ENCODE measurements around the gene CLCN3. TPM values are rescaled to one million over a fixed set of nuclear protein-coding genes. Genes with fewer than 3 reads are reported as not detected.

The CLCN3 gene
- total RNA-seq, 2 donors from 2014 or later, result 67.2 to 96.4 TPM

DNA sequence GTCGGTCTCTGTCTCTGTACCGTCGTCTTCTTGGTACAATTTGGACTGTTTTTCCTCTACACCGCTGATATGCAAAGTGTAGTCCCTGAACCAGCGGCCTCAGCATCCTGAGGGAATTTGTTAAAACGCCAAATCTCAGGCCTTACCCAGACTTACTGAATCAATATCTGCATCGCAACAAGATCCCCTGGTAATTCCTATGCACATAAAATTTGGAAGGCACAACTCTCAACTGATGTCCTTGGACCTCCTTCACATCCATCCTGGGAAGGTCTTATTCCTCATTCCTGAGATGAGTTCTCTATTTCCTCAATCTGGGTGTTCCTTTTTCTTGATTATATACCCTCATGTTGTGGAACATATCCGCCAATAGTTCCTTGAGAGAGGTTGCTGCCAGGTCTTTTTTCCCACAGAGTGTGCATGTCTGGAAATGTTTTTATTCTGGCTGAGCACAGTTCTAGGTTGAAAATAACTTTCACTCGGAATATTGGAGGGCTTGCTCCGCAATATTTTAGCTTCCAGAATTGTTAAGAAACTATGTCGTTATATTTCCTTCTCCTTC, 138.1 kb downstream of the CLCN3 start:
- no peak for TF ChIP-seq POLR2A (IDR thresholded peaks at IDR 0.05)
- TF ChIP-seq, protein P1, sequence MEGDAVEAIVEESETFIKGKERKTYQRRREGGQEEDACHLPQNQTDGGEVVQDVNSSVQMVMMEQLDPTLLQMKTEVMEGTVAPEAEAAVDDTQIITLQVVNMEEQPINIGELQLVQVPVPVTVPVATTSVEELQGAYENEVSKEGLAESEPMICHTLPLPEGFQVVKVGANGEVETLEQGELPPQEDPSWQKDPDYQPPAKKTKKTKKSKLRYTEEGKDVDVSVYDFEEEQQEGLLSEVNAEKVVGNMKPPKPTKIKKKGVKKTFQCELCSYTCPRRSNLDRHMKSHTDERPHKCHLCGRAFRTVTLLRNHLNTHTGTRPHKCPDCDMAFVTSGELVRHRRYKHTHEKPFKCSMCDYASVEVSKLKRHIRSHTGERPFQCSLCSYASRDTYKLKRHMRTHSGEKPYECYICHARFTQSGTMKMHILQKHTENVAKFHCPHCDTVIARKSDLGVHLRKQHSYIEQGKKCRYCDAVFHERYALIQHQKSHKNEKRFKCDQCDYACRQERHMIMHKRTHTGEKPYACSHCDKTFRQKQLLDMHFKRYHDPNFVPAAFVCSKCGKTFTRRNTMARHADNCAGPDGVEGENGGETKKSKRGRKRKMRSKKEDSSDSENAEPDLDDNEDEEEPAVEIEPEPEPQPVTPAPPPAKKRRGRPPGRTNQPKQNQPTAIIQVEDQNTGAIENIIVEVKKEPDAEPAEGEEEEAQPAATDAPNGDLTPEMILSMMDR (IDR thresholded peaks at IDR 0.05), result no peak
- TF ChIP-seq POLR2AphosphoS5 (IDR thresholded peaks at IDR 0.05), result no peak
- peak overlapping the region in 1 of 2 donors; percentile 71 for H3K27ac ChIP-seq
- no peak for DNase-seq (ENCODE audit: low spot score)
- H3K9me3 ChIP-seq, result no peaks in the 10 kb centered on the region
- intact Hi-C loops (cut with DNase I), result loop anchor here (5.0 kb wide), 1 partner anchor 96 kb away; no protein-coding TSS in a partner anchor
- H3K36me3 ChIP-seq, result no peaks in the 10 kb centered on the region
- H3K4me3 ChIP-seq, result no peak overlapping the region
- WGBS, result 62% methylated on average over 11 of the region's 11 CpGs
- no peaks in the 10 kb centered on the region for H3K27me3 ChIP-seq (replicated peaks; ENCODE audit: insufficient read depth)
- H3K4me1 ChIP-seq (replicated peaks), result peaks cover 4% of the 10 kb centered on the region

DNA sequence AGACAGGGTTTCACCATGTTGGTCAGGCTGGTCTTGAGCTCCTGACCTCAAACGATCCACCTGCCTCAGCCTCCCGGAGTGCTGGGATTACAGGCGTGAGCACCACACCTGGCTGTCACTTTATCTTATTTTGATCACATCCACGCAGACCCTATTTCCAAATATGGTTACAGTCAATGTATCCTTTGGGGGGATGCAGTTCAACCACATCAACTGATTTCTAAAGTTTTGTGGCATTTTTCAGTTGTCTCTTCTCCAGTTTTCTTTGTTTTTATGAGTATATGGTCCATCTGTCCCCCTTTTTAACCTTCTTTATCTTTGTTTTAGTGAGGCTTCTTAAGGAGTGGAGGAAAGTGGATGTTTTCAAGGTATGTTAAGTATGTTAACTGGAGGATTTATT, 141.5 kb downstream of the CLCN3 start:
- Histone ChIP-seq H3K36me3 (no peaks in the 10 kb centered on the region), H3K4me1 (replicated peaks) (peaks cover under 1% of the 10 kb centered on the region), H3K9me3 (no peaks in the 10 kb centered on the region), H3K27me3 (replicated peaks; ENCODE audit: insufficient read depth) (no peaks in the 10 kb centered on the region), H3K27ac (no peak overlapping the region), H3K4me3 (no peak overlapping the region)
- intact Hi-C loops (cut with DNase I), result no loop called here
- WGBS, result 55% methylated on average over 4 of the region's 4 CpGs
- DNase-seq (ENCODE audit: low spot score), result no peak
- TF ChIP-seq POLR2AphosphoS5 (IDR thresholded peaks at IDR 0.05) (no peak), POLR2A (IDR thresholded peaks at IDR 0.05) (no peak)
- TF ChIP-seq, protein P1 (IDR thresholded peaks at IDR 0.05), result no peak

DNA sequence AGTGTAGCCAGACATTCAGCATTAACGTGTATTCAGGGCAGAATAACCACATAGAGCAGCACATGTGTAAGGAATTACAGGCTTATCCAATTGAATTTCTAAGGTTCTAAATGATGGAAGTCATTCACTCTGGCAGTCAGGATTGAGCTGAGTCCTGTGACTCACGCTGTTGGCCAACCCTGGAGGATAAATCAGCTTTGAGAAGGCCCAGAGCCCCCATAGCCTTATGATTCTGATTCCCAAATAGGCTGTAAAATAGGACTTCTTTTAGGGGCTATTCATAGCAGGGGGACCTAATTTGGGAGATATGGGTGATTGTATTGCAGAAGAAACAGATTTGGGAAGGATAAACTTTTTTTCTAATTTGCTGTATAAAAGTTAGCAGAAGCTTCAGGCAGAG, 145.5 kb downstream of the CLCN3 start:
- no peak overlapping the region for H3K4me3 ChIP-seq
- H3K9me3 ChIP-seq, result no peaks in the 10 kb centered on the region
- H3K4me1 ChIP-seq (replicated peaks), result no peaks in the 10 kb centered on the region
- no peak overlapping the region for H3K27ac ChIP-seq
- no peak for TF ChIP-seq POLR2AphosphoS5 (IDR thresholded peaks at IDR 0.05)
- TF ChIP-seq, protein P1 (IDR thresholded peaks at IDR 0.05), result no peak
- no peak for TF ChIP-seq POLR2A (IDR thresholded peaks at IDR 0.05)
- H3K36me3 ChIP-seq, result no peaks in the 10 kb centered on the region
- DNase-seq (ENCODE audit: low spot score), result no peak
- intact Hi-C loops (cut with DNase I), result no loop called here
- 88% methylated on average over 2 of the region's 2 CpGs for whole genome bisulfite sequencing
- no peaks in the 10 kb centered on the region for H3K27me3 ChIP-seq (replicated peaks; ENCODE audit: insufficient read depth)

DNA sequence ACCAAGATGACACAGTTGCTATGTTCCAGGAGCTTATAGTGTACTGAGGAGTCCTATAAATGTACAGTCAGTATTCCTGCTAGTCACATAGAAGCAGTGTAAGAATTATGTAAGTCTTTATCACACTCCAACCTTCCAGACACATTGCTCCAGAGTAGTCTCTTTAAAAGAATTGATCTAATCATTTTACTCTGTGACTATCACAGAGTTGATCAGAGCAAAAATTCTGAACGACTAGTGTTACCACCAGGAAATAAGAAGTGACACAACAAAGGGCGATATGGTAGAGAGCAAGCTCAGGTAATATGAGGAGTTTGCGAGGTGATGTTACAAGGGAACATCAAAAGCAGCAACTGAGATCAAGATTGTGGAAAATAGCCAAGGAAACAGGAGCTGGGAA, 146.4 kb downstream of the CLCN3 start:
- DNase-seq (ENCODE audit: low spot score), result no peak
- no peak for TF ChIP-seq POLR2A (IDR thresholded peaks at IDR 0.05)
- TF ChIP-seq, protein P1 (IDR thresholded peaks at IDR 0.05), result no peak
- no peak for TF ChIP-seq POLR2AphosphoS5 (IDR thresholded peaks at IDR 0.05)
- H3K9me3 ChIP-seq, result no peaks in the 10 kb centered on the region

DNA sequence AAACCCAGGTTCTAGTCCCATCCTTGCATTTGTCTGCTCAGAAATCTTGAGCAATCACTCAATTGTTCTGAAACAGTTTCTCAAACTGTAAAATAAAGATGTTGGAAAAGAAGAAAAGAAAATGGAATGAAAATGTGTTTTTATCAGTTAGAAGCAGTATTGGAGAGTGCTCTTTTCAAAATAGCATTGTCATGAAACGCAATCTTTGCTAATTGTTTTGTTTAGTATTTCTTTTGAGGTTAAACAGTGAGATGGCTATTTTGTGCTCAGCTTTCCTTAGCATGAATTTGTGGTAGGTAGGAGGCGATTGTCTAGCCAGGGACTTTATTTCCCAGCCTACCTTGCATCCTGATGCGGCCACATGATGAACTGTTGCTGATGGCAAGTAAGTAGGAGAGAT, 148.0 kb downstream of the CLCN3 start:
- H3K36me3 ChIP-seq, result no peaks in the 10 kb centered on the region
- no peak for DNase-seq (ENCODE audit: low spot score)
- H3K4me3 ChIP-seq, result no peak overlapping the region
- no peaks in the 10 kb centered on the region for H3K4me1 ChIP-seq (replicated peaks)
- H3K27ac ChIP-seq, result no peak overlapping the region
- 87% methylated on average over 3 of the region's 3 CpGs for WGBS
- no peaks in the 10 kb centered on the region for H3K9me3 ChIP-seq
- TF ChIP-seq POLR2AphosphoS5 (IDR thresholded peaks at IDR 0.05), result no peak
- TF ChIP-seq, protein P1 (IDR thresholded peaks at IDR 0.05), result no peak
- TF ChIP-seq POLR2A (IDR thresholded peaks at IDR 0.05), result no peak
- intact Hi-C loops (cut with DNase I), result no loop called here
- H3K27me3 ChIP-seq (replicated peaks; ENCODE audit: insufficient read depth), result no peaks in the 10 kb centered on the region

More for the DNA sequence above, 146.4 kb downstream of the CLCN3 start:
- Histone ChIP-seq H3K4me3 (no peak overlapping the region), H3K4me1 (replicated peaks) (no peaks in the 10 kb centered on the region), H3K36me3 (no peaks in the 10 kb centered on the region), H3K27me3 (replicated peaks; ENCODE audit: insufficient read depth) (no peaks in the 10 kb centered on the region), H3K27ac (no peak overlapping the region)
- 45% methylated on average over 3 of the region's 3 CpGs for WGBS
- intact Hi-C loops (cut with DNase I), result no loop called here
